HL-60 (cell line): ENCODE results near the gene EPN2.

Experiments
- DNase-seq, 2 experiments: peaks; one replicate each; pipeline ENCODE4 v3.0.0-alpha.2; 2010 to 2020; ENCODE audit warnings: low read depth in 1 of 2, low spot score in 1 of 2
- H3K27ac ChIP-seq: fragments of 250-450 bp; sonication (Bioruptor Pico); replicated peaks from 2 replicates; pipeline ENCODE4 v1.5.1; 2020; ENCODE audit warnings: mild to moderate bottlenecking, moderate library complexity
- H3K27me3 ChIP-seq: fragments of 250-450 bp; sonication (Bioruptor Pico); 2 replicates; pipeline ENCODE4 v1.5.1; 2021; ENCODE audit warnings: mild to moderate bottlenecking, moderate library complexity; ENCODE audit not compliant: insufficient read depth, poor library complexity, severe bottlenecking
- H3K4me3 ChIP-seq: replicated peaks from 2 replicates; pipeline ENCODE4 v1.5.1; 2011; ENCODE audit warnings: mild to moderate bottlenecking, control low read depth, low read length; ENCODE audit not compliant: insufficient read depth
- GABPA ChIP-seq: IDR thresholded peaks from 2 replicates; pipeline ENCODE4 v1.6.1; 2012; ENCODE audit warnings: low read depth
- POLR2AphosphoS5 ChIP-seq: IDR thresholded peaks from 2 replicates; pipeline ENCODE4 v1.6.1; 2012; ENCODE audit warnings: low read depth
- SPI1 ChIP-seq: IDR thresholded peaks from 2 replicates; pipeline ENCODE4 v1.6.1; 2012; ENCODE audit warnings: low read depth, mild to moderate bottlenecking, borderline replicate concordance
- TF ChIP-seq, protein P1 (sequence below): IDR thresholded peaks from one replicate; pipeline ENCODE4 v1.5.1; 2011; ENCODE audit warnings: low read length, control low read depth, inconsistent platforms; ENCODE audit not compliant: insufficient read depth
- TF ChIP-seq, protein P2 (sequence below): IDR thresholded peaks from 2 replicates; pipeline ENCODE4 v1.6.1; 2012; ENCODE audit warnings: low read depth; ENCODE audit not compliant: insufficient replicate concordance

Gene EPN2

DNA sequence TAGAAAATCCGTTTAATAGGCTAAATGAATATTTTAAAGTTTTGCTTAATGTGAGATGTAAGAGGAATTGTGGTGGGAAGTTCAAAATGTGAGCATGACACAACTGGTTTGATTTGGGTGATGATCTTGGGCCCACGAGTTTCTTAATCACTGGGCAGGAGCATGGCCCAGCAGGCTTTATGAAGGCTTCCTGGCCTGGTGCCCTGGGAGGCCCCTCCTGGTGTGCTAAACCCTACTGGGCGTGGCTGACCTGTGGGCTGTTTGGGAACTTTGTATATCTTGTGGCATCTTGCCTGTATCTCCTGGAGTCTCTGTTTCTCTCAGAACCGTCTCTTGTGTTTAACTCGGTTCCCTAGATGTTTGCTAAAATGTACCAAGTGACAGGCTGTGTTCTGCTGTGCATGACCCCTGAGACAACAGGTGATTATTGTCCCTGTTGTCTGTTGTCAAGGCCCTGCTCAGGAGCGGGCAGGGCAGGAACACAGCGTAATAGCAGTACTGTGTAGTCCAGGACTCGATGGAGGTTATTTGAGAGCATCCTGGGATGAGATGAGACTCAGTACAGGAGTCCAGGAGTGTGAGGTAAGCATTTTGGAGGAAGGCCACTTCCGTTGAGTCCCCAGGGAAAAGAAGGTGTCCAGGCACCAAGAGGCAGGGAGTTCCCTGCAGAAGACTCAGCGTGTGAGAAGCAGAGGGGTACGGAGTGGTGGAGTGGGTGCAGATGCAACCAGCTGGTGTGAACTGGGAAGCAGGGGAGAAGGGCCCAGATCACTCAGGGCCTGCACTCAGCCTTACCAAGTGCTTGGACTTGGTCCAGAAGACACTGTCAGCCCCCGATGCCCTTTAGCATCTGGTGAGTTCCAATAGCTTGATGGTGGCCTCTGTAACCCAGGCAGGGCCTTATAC, 76.8 kb downstream of the EPN2 start:
- Histone ChIP-seq H3K27me3 (no peaks in the 10 kb centered on the region), H3K4me3 (no peak overlapping the region), H3K27ac (no peak overlapping the region)
- no peak for DNase-seq
- TF ChIP-seq POLR2AphosphoS5 (no peak), SPI1 (no peak), GABPA (no peak)
- TF ChIP-seq, protein P1, sequence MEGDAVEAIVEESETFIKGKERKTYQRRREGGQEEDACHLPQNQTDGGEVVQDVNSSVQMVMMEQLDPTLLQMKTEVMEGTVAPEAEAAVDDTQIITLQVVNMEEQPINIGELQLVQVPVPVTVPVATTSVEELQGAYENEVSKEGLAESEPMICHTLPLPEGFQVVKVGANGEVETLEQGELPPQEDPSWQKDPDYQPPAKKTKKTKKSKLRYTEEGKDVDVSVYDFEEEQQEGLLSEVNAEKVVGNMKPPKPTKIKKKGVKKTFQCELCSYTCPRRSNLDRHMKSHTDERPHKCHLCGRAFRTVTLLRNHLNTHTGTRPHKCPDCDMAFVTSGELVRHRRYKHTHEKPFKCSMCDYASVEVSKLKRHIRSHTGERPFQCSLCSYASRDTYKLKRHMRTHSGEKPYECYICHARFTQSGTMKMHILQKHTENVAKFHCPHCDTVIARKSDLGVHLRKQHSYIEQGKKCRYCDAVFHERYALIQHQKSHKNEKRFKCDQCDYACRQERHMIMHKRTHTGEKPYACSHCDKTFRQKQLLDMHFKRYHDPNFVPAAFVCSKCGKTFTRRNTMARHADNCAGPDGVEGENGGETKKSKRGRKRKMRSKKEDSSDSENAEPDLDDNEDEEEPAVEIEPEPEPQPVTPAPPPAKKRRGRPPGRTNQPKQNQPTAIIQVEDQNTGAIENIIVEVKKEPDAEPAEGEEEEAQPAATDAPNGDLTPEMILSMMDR: no peak
- TF ChIP-seq, protein P2, sequence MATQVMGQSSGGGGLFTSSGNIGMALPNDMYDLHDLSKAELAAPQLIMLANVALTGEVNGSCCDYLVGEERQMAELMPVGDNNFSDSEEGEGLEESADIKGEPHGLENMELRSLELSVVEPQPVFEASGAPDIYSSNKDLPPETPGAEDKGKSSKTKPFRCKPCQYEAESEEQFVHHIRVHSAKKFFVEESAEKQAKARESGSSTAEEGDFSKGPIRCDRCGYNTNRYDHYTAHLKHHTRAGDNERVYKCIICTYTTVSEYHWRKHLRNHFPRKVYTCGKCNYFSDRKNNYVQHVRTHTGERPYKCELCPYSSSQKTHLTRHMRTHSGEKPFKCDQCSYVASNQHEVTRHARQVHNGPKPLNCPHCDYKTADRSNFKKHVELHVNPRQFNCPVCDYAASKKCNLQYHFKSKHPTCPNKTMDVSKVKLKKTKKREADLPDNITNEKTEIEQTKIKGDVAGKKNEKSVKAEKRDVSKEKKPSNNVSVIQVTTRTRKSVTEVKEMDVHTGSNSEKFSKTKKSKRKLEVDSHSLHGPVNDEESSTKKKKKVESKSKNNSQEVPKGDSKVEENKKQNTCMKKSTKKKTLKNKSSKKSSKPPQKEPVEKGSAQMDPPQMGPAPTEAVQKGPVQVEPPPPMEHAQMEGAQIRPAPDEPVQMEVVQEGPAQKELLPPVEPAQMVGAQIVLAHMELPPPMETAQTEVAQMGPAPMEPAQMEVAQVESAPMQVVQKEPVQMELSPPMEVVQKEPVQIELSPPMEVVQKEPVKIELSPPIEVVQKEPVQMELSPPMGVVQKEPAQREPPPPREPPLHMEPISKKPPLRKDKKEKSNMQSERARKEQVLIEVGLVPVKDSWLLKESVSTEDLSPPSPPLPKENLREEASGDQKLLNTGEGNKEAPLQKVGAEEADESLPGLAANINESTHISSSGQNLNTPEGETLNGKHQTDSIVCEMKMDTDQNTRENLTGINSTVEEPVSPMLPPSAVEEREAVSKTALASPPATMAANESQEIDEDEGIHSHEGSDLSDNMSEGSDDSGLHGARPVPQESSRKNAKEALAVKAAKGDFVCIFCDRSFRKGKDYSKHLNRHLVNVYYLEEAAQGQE: no peak

DNA sequence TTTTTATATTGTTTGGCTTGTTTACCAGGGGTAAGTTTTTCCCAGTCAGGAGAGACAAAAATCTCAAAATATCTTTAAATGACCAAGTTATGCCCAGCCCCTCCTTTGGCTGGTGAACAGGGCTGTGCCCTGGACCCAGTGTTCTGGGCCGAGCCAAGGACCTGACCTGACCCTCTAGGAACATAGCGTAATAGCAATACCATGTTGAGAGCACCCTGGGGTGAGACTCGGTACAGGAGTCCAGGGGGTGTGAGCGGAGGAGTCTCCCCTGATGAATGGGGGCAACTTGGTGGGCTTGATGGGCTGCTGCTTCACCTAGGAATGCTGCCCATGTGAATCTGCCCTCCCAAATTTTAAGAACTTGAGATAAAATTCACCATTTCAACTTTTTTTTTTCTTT, 77.9 kb downstream of the EPN2 start:
- no peak for DNase-seq
- no peaks in the 10 kb centered on the region for H3K27me3 ChIP-seq
- H3K27ac ChIP-seq: no peak overlapping the region
- H3K4me3 ChIP-seq: no peak overlapping the region
- TF ChIP-seq POLR2AphosphoS5 (no peak), SPI1 (no peak)
- TF ChIP-seq, protein P2: no peak
- TF ChIP-seq, protein P1: no peak

DNA sequence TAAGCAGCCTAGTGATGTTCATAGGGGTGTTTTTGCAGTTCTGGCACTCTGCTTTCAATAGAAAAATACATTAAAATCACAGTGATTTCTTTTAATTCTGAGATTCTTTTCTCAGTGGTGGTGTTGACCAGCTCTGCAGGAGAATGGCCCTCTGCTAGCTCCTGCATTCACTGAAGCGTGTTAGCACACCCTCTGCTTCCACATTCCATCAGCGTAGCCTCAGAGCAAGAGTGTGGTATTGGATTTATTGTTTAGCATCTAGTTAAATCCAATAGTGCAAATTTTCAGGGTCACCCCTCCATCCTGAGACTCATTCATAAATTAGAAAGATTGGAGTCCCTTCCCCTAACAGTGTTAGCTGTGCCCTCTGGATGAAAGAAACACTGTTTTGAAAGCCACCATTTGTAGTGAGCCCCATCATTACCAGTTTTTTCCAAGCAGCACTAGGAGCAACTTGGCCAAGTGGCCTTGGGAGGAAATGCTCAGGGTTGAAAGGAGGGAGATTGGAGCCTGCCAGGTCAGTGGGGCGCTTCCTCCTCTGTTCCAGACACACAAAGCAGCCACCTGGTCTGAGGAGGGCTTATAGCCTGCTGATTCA, 79.7 kb downstream of the EPN2 start:
- no peak overlapping the region for H3K27ac ChIP-seq

More for the DNA sequence above, 79.7 kb downstream of the EPN2 start:
- DNase-seq: no peak
- Histone ChIP-seq H3K27me3 (no peaks in the 10 kb centered on the region), H3K4me3 (no peak overlapping the region)
- TF ChIP-seq SPI1 (no peak), POLR2AphosphoS5 (no peak), GABPA (no peak)
- TF ChIP-seq, protein P1: no peak
- TF ChIP-seq, protein P2: no peak
